ENCODE measurements around the gene CLINT1.

CLINT1 gene

DNA sequence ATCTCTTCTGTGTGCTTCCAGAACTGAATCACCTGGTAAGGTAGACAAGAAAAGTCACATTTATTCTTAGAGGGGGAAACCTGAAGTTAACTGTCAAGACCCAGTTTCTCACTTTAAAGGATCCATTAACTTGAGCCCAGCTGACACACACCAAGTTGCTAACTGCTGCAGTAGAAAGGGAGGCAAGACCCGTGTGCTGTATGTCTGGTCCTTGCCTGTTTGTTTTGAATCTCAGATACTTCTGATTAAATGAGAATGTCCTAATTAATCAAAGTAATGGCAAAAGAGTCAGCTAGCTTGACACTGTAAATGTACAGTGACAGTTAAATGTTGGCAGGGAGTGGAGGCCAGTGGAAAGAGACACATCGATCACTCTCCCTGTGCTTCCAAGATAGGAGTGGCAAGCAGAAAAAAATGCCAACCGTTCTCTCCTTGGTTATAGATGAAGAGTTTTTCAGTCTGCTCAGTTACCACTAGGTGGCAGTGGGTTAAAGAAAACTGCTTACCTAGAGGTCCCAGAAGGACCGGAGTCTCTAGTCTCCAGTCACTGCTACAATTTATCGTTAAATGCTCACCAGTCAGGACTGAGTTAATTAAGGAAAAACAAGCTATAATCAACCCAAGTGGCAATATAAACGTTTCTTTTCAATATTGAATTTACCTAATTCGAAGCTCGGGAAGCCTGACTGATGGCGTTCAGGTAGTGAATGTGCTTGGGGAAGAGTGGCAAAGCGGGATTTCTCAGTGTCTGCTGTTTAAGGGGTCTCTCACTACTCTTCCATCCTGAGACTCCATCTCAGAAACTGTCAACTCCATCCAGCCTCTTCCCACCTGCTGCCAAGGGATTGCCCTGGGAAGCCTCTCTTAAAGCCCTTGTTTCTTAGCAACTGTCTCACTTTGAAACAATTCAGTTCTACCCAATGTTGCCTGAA is 97.0 kb downstream of the CLINT1 start:
- H3K4me1 ChIP-seq (ENCODE audit: control insufficient read depth in 2 of 2, insufficient read depth in 1 of 2, low read depth in 1 of 2, low read length in 2 of 2) = peaks cover 0 to 3% of the 10 kb centered on the region in 2 donors
- H2BK15ac ChIP-seq (ENCODE audit: low read length) = no peak overlapping the region
- no peak overlapping the region for H3K9ac ChIP-seq (ENCODE audit: low read depth, low read length, poor library complexity)
- no peak overlapping the region for H3K18ac ChIP-seq (ENCODE audit: low read length)
- no peaks in the 10 kb centered on the region for H3K79me1 ChIP-seq (ENCODE audit: low read depth, low read length)
- no peak overlapping the region for H3K4me3 ChIP-seq (ENCODE audit: low read length in 2 of 2)
- no peak overlapping the region for H4K91ac ChIP-seq (ENCODE audit: low read depth, low read length, poor library complexity)
- H3K14ac ChIP-seq (ENCODE audit: low read length) = no peak overlapping the region
- H3K23ac ChIP-seq (ENCODE audit: low read depth, low read length, poor library complexity) = no peak overlapping the region
- no CpG with 5 or more reads among the region's 10 CpGs for WGBS, 2 donors (ENCODE audit: extremely low coverage in 2 of 2, insufficient read length in 2 of 2, insufficient replicate concordance in 1 of 2)
- no peak overlapping the region for H4K8ac ChIP-seq (ENCODE audit: low read depth, low read length)
- no peak overlapping the region for H2AK5ac ChIP-seq (ENCODE audit: low read depth, low read length)
- peaks cover 1 to 6% of the 10 kb centered on the region in 2 donors for H3K36me3 ChIP-seq (replicated peaks in 1 of 2; ENCODE audit: control insufficient read depth in 2 of 2, insufficient read depth in 2 of 2, low read length in 2 of 2)
- no peak overlapping the region for H3K27ac ChIP-seq (replicated peaks; ENCODE audit: low read length)
- no peak overlapping the region for H3K4me2 ChIP-seq (ENCODE audit: insufficient read depth, low read length, poor library complexity, severe bottlenecking)
- no peak overlapping the region for H2BK12ac ChIP-seq (ENCODE audit: low read length)
- no peak overlapping the region for H3K4ac ChIP-seq (ENCODE audit: low read length)
- H2AFZ ChIP-seq (ENCODE audit: low read length) = no peak overlapping the region
- peak; percentile 43 for DNase-seq (ENCODE audit: low spot score)
- H3K9me3 ChIP-seq (replicated peaks in 1 of 2; ENCODE audit: control insufficient read depth in 2 of 2, insufficient read depth in 1 of 2, low read depth in 1 of 2, low read length in 2 of 2) = no peaks in the 10 kb centered on the region
- H3K27me3 ChIP-seq (ENCODE audit: control insufficient read depth in 3 of 3, insufficient read depth in 3 of 3, low read depth in 1 of 3, low read length in 3 of 3) = no peaks in the 10 kb centered on the region
- H2BK5ac ChIP-seq (ENCODE audit: low read length) = no peak overlapping the region
- no peak overlapping the region for H2BK120ac ChIP-seq (ENCODE audit: low read depth, low read length)

DNA sequence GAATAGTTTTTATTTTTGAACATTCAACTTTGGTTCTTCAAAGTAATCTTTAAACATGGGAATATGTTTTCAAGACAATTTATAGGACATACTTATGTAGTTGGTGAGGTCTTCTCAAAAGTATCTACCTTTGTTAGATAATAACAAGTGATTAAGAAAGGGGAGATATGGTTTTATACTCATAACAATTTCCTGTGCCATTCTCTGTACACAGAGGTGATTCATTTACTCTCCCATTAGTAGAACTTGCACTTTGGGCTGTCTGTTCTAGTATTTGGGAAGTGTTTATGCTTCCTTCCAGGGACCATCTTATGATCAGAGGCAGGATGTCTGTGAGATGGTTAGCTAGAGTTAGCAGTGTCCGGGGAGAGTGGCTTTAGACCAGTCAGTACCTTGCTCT is 100.2 kb downstream of the CLINT1 start:
- H3K18ac ChIP-seq (ENCODE audit: low read length) = no peak overlapping the region
- H2BK15ac ChIP-seq (ENCODE audit: low read length) = no peak overlapping the region
- H3K4me3 ChIP-seq (ENCODE audit: low read length in 2 of 2) = no peak overlapping the region
- no peaks in the 10 kb centered on the region for H3K9me3 ChIP-seq (replicated peaks in 1 of 2; ENCODE audit: control insufficient read depth in 2 of 2, insufficient read depth in 1 of 2, low read depth in 1 of 2, low read length in 2 of 2)
- H3K23ac ChIP-seq (ENCODE audit: low read depth, low read length, poor library complexity) = no peak overlapping the region
- no peak overlapping the region for H4K91ac ChIP-seq (ENCODE audit: low read depth, low read length, poor library complexity)
- no peak overlapping the region for H3K27ac ChIP-seq (replicated peaks; ENCODE audit: low read length)
- no peak overlapping the region for H3K4me2 ChIP-seq (ENCODE audit: insufficient read depth, low read length, poor library complexity, severe bottlenecking)
- no peak overlapping the region for H3K9ac ChIP-seq (ENCODE audit: low read depth, low read length, poor library complexity)
- no CpG with 5 or more reads among the region's 1 CpG for WGBS, 2 donors (ENCODE audit: extremely low coverage in 2 of 2, insufficient read length in 2 of 2, insufficient replicate concordance in 1 of 2)
- peaks cover 0 to 3% of the 10 kb centered on the region in 2 donors for H3K4me1 ChIP-seq (ENCODE audit: control insufficient read depth in 2 of 2, insufficient read depth in 1 of 2, low read depth in 1 of 2, low read length in 2 of 2)
- H2BK120ac ChIP-seq (ENCODE audit: low read depth, low read length) = no peak overlapping the region
- H3K27me3 ChIP-seq (ENCODE audit: control insufficient read depth in 3 of 3, insufficient read depth in 3 of 3, low read depth in 1 of 3, low read length in 3 of 3) = no peaks in the 10 kb centered on the region
- H2BK5ac ChIP-seq (ENCODE audit: low read length) = no peak overlapping the region
- peaks cover 14 to 33% of the 10 kb centered on the region in 2 donors for H3K36me3 ChIP-seq (replicated peaks in 1 of 2; ENCODE audit: control insufficient read depth in 2 of 2, insufficient read depth in 2 of 2, low read length in 2 of 2)
- no peak overlapping the region for H2AFZ ChIP-seq (ENCODE audit: low read length)
- no peak for DNase-seq (ENCODE audit: low spot score)
- no peak overlapping the region for H4K8ac ChIP-seq (ENCODE audit: low read depth, low read length)
- H2BK12ac ChIP-seq (ENCODE audit: low read length) = no peak overlapping the region
- H3K79me1 ChIP-seq (ENCODE audit: low read depth, low read length) = no peaks in the 10 kb centered on the region
- no peak overlapping the region for H2AK5ac ChIP-seq (ENCODE audit: low read depth, low read length)
- no peak overlapping the region for H3K14ac ChIP-seq (ENCODE audit: low read length)
- no peak overlapping the region for H3K4ac ChIP-seq (ENCODE audit: low read length)

DNA sequence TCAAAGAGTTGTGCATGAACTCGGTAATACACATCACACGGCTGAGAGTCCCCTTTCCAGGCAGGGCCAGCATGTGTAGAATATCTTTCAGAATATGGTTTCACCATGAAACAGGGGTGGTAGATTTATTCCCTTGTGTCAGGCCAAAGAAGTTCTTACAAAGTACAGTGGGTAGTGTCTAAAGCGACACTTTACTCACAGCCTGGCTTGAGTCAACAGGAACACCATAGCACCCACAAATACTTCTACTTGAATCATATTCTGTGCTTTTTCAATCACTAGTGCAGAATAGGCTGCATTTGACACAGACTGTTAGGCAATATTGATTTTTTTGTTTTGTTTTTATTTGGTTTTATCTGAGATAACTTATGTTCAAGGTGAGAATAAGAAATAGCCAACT is 102.8 kb downstream of the CLINT1 start:
- no peak overlapping the region for H3K23ac ChIP-seq (ENCODE audit: low read depth, low read length, poor library complexity)
- H4K91ac ChIP-seq (ENCODE audit: low read depth, low read length, poor library complexity) = no peak overlapping the region
- H2BK120ac ChIP-seq (ENCODE audit: low read depth, low read length) = no peak overlapping the region
- no peak overlapping the region for H3K4me3 ChIP-seq (ENCODE audit: low read length in 2 of 2)
- H3K14ac ChIP-seq (ENCODE audit: low read length) = no peak overlapping the region
- no peak overlapping the region for H2AFZ ChIP-seq (ENCODE audit: low read length)
- H3K9me3 ChIP-seq (replicated peaks in 1 of 2; ENCODE audit: control insufficient read depth in 2 of 2, insufficient read depth in 1 of 2, low read depth in 1 of 2, low read length in 2 of 2) = no peaks in the 10 kb centered on the region
- no peak overlapping the region for H4K8ac ChIP-seq (ENCODE audit: low read depth, low read length)
- WGBS, 2 donors (ENCODE audit: extremely low coverage in 2 of 2, insufficient read length in 2 of 2, insufficient replicate concordance in 1 of 2) = no CpG with 5 or more reads among the region's 3 CpGs
- no peaks in the 10 kb centered on the region for H3K4me1 ChIP-seq (ENCODE audit: control insufficient read depth in 2 of 2, insufficient read depth in 1 of 2, low read depth in 1 of 2, low read length in 2 of 2)
- H3K4ac ChIP-seq (ENCODE audit: low read length) = no peak overlapping the region
- no peak overlapping the region for H3K9ac ChIP-seq (ENCODE audit: low read depth, low read length, poor library complexity)
- H3K27me3 ChIP-seq (ENCODE audit: control insufficient read depth in 3 of 3, insufficient read depth in 3 of 3, low read depth in 1 of 3, low read length in 3 of 3) = no peaks in the 10 kb centered on the region
- DNase-seq (ENCODE audit: low spot score) = no peak
- H3K36me3 ChIP-seq (replicated peaks in 1 of 2; ENCODE audit: control insufficient read depth in 2 of 2, insufficient read depth in 2 of 2, low read length in 2 of 2) = peaks cover 14 to 49% of the 10 kb centered on the region in 2 donors
- no peaks in the 10 kb centered on the region for H3K79me1 ChIP-seq (ENCODE audit: low read depth, low read length)
- H2BK5ac ChIP-seq (ENCODE audit: low read length) = no peak overlapping the region
- H3K18ac ChIP-seq (ENCODE audit: low read length) = no peak overlapping the region
- H2BK12ac ChIP-seq (ENCODE audit: low read length) = no peak overlapping the region
- no peak overlapping the region for H3K4me2 ChIP-seq (ENCODE audit: insufficient read depth, low read length, poor library complexity, severe bottlenecking)
- H2AK5ac ChIP-seq (ENCODE audit: low read depth, low read length) = no peak overlapping the region
- H3K27ac ChIP-seq (replicated peaks; ENCODE audit: low read length) = no peak overlapping the region
- no peak overlapping the region for H2BK15ac ChIP-seq (ENCODE audit: low read length)

DNA sequence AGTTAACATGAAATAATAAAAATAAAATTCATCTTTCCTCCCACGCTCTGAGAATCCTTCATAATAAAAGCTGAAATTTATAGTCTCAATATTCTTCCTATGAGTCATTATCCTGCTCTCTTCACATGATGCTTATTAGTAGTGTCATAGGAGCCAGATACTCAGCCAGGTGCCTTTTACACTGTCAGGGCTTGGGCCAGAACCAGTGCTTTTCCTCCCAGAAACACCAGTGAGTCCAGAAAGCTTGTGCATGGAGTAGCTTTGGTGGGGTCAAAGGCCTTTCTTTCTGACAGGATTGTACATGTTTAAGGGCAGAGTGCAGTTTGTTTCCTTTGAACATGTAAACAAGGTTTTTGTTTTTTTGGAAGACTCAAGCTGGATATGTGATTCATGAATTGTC is 108.6 kb downstream of the CLINT1 start:
- H3K18ac ChIP-seq (ENCODE audit: low read length) = no peak overlapping the region
- H3K4ac ChIP-seq (ENCODE audit: low read length) = no peak overlapping the region
- H3K79me1 ChIP-seq (ENCODE audit: low read depth, low read length) = no peaks in the 10 kb centered on the region
- H2BK5ac ChIP-seq (ENCODE audit: low read length) = no peak overlapping the region
- no peak overlapping the region for H2AFZ ChIP-seq (ENCODE audit: low read length)
- H2BK15ac ChIP-seq (ENCODE audit: low read length) = no peak overlapping the region
- H3K27ac ChIP-seq (replicated peaks; ENCODE audit: low read length) = no peak overlapping the region
- H3K23ac ChIP-seq (ENCODE audit: low read depth, low read length, poor library complexity) = no peak overlapping the region
- no peak overlapping the region for H2AK5ac ChIP-seq (ENCODE audit: low read depth, low read length)
- H3K4me2 ChIP-seq (ENCODE audit: insufficient read depth, low read length, poor library complexity, severe bottlenecking) = no peak overlapping the region
- no peak overlapping the region for H3K9ac ChIP-seq (ENCODE audit: low read depth, low read length, poor library complexity)
- WGBS, 2 donors (ENCODE audit: extremely low coverage in 2 of 2, insufficient read length in 2 of 2, insufficient replicate concordance in 1 of 2) = no CpG with 5 or more reads among the region's 1 CpG
- H4K8ac ChIP-seq (ENCODE audit: low read depth, low read length) = no peak overlapping the region
- DNase-seq (ENCODE audit: low spot score) = no peak
- peaks cover 7 to 30% of the 10 kb centered on the region in 2 donors for H3K36me3 ChIP-seq (replicated peaks in 1 of 2; ENCODE audit: control insufficient read depth in 2 of 2, insufficient read depth in 2 of 2, low read length in 2 of 2)
- no peak overlapping the region for H3K14ac ChIP-seq (ENCODE audit: low read length)
- peaks cover 0 to 5% of the 10 kb centered on the region in 2 donors for H3K4me1 ChIP-seq (ENCODE audit: control insufficient read depth in 2 of 2, insufficient read depth in 1 of 2, low read depth in 1 of 2, low read length in 2 of 2)
- H3K9me3 ChIP-seq (replicated peaks in 1 of 2; ENCODE audit: control insufficient read depth in 2 of 2, insufficient read depth in 1 of 2, low read depth in 1 of 2, low read length in 2 of 2) = no peaks in the 10 kb centered on the region
- H2BK120ac ChIP-seq (ENCODE audit: low read depth, low read length) = no peak overlapping the region
- no peak overlapping the region for H3K4me3 ChIP-seq (ENCODE audit: low read length in 2 of 2)
- no peak overlapping the region for H2BK12ac ChIP-seq (ENCODE audit: low read length)
- no peaks in the 10 kb centered on the region for H3K27me3 ChIP-seq (ENCODE audit: control insufficient read depth in 3 of 3, insufficient read depth in 3 of 3, low read depth in 1 of 3, low read length in 3 of 3)
- H4K91ac ChIP-seq (ENCODE audit: low read depth, low read length, poor library complexity) = no peak overlapping the region

Measured in neuronal stem cell (in vitro differentiated cells).